Melanocyte of skin (primary cell): ENCODE results near the gene ATG16L1. TPM values are rescaled to one million over a fixed set of nuclear protein-coding genes. Genes with fewer than 3 reads are reported as not detected.

Experiments used
- small RNA-seq, 2 donors: library from RNA; depleted of rRNA; stranded (forward); fragments of <200 nt; gene quantifications; one replicate each; pipeline ENCODE3, GENCODE V24; 2012
- total RNA-seq, 2 donors: library from RNA; depleted of rRNA; stranded (reverse); fragments of >200 nt; gene quantifications; 2 replicates each; pipeline ENCODE4 v1.2.3, GENCODE V29; 2012

ATG16L1 gene
- 10 to 100 TPM; 32.0 to 39.6 TPM for total RNA-seq

DNA sequence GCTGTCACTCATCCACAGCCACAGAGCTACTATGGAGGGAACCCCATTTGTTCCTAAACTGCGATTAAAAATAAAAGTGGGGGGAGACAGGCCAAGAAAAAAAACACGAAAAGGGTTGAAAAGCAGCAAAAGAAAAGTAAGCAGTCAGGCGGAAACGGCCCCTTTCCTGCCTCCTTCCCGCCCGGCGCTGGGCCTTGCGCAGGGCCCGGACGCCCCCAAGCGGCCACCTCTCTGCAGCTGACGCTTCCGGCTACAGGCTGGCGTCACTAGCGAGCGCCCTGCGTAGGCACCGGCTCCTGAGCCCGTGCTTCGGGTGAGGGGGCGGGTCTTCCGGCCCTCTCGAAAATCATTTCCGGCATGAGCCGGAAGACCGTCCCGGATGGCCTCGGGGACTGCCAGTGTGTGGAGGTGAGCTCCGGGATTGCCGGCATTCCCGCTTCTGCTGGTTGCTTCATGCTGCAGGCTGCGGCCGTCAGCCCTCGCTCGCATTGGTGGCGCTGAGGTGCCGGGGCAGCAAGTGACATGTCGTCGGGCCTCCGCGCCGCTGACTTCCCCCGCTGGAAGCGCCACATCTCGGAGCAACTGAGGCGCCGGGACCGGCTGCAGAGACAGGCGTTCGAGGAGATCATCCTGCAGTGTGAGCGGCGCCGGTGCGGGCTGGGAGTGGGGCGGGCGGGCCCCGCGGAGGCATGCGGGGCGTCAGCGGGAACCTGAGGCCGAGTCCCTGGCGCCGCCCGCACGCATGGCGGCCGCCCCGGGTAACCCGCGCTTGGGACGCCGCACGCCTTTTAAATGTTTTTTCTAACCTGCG, at the start of gene ATG16L1:
Gene ATG16L1, plus strand, starts transcription at position 368 of the 811 bp plus-strand sequence. Its CDS starts 155 bp downstream, at position 523.

DNA sequence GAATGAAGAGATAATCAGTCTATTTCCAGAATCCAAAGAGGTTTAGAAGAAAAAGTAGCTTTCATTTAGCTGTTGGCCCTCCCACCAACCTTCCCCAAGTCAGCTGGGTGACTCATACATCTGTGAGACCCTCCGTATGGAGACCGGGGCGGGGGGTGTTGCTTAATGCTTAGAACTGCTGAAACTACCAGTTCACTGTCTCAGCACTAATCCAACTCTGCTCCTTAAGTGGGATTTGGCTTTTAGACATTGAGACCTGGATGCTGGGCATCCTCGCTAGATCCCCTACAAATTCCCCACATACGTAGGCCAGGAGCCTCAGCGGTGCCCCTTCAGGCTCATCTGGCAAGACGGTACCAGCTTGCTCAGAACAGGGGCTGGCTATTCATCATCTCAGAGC, 56.1 kb downstream of the ATG16L1 start, which contains the start of gene SAG:
Gene SAG, plus strand, starts transcription at position 252 of the 400 bp plus-strand sequence. CDS start 1,374 bp downstream, outside the sequence.

Small RNA genes lying within 50 kb of the gene (small RNA-seq; reads per million reads assigned to genes)
- gene RN7SL32P (0 reads per million in 2 donors), gene SCARNA5 (40.4 to 79.5 reads per million in 2 donors), gene SCARNA6 (10.0 to 20.8 reads per million in 2 donors)

Other genes with a start within 250 kb of the ATG16L1 start
- not detected for gene NGEF, start 238.4 kb upstream of the ATG16L1 start, total RNA-seq
- gene NEU2, start 219.0 kb upstream of the ATG16L1 start, total RNA-seq, result not detected
- gene INPP5D, start 191.3 kb upstream of the ATG16L1 start, total RNA-seq, result not detected
- not detected for gene SAG, start 56.1 kb downstream of the ATG16L1 start, total RNA-seq
- 10 to 100 TPM in 1 of 2 donors, 1 to 10 TPM in 1; 5.5 to 12.0 TPM for gene DGKD, start 102.8 kb downstream of the ATG16L1 start, total RNA-seq